Stimulated activated CD8-positive, alpha-beta memory T cell treated with anti-CD3 and anti-CD28 coated beads, Interleukin-4, amount 100 ng/mL, for 1 hour (primary cell): Measurements from ENCODE around the gene MARS1.
"Not testable (repeated sequence)": the region's sequence is repeated elsewhere in the genome, so short reads cannot be mapped to it uniquely, and the experiment has no call there.

Experiments
- DNase-seq, 2 donors: peaks; one replicate each; pipeline ENCODE4 v3.0.0-alpha.2; 2020; ENCODE audit warnings: low read depth in 2 of 2, low spot score in 1 of 2

The MARS1 gene

DNA sequence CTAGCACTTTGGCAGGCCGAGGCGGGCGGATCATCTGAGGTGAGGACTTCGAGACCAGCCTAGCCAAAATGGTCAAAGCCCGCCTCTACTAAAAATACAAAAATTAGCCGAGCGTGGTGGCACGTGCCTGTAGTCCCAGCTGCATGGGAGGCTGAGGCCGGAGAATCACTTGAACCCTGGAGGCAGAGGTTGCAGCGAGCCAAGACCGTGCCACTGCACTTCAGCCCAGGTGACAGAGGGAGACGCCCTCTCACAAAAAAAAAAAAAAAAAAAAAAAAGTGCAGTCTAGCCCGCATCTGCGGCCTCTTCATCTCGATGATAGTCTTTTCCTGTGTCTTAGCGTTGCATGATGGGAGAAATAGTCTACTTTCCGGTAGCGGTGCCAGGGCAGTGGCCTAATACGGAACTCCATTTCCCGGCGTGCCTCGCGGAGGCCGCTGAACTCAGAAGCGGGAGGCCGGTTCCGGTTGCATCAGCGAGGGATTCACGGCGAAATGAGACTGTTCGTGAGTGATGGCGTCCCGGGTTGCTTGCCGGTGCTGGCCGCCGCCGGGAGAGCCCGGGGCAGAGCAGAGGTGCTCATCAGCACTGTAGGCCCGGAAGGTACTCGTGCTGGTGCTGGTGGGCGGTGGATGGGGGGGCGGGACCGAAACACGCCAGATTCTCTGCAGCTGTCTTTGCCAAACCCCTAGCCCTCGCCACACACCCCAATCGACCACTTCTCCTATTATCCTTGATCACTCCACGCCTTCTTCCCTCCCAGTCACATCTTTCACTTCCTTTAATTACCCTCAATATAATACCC lies at the start of gene MARS1:
TSS of gene MARS1 (plus strand) at position 472 of the 805 bp plus-strand sequence. CDS start at position 495, 23 bp downstream.
- peak; percentile 68 to 81 for DNase-seq

DNA sequence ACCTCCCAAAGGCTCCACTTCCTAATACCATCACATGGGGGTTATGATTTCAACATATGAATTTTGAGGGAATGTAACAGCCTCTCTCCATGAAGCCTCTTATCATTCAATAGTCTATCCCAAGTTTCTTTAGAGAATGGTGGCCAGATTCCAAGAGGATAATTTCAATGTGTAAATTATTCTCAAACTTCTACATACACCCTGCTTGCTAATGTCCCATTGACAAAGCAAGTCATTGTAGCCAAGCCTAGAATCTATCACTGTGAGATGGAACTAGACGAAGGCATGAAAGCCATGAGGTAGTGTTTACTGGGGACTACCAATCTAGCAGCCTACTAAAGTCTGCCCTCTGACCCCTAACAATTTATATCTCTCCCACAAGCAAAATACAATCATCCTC lies 49.5 kb upstream of the MARS1 start:
- DNase-seq, result no peak

DNA sequence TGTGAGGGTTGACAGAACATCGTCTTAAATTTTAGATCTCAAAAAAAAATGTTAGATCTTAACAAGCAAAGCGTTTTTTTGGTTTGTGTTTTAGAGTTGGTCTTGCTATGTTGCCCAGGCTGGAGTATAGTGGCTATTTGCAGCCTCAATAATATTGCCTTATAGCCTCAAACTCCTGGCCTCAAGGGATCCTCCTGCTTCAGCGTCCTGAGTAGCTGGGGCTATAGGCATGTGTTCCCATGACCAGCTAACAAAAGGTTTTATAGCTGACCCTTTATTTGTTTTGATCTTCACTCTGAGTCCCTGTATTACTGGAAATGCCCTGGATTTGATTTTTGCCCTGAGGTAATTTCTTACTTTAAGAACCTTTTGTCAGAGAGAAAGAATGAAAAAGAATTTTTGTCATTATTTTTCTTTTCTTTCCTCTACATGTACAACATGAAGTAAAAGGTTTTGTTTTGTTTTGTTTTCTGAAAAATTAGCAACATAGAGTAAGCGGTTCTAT lies 48.1 kb upstream of the MARS1 start:
- DNase-seq, result no peak

DNA sequence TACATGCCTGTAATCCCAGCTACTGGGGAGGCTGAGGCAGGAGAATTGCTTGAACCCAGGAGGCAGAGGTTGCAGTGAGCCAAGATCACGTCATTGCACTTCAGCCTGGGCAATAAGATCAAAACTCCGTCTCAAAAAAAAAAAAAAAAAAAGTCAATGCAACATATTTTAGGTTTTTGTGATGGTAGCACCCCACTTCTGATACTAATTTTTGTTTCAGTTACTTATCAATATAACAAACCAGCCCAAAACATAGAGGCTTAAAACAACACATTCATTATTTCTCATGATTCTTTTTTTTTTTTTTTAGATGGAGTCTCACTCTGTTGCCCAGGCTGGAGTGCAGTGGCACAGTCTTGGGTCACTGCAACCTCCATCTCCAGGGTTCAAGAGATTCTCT lies 46.5 kb upstream of the MARS1 start:
- not testable (repeated sequence) for DNase-seq

DNA sequence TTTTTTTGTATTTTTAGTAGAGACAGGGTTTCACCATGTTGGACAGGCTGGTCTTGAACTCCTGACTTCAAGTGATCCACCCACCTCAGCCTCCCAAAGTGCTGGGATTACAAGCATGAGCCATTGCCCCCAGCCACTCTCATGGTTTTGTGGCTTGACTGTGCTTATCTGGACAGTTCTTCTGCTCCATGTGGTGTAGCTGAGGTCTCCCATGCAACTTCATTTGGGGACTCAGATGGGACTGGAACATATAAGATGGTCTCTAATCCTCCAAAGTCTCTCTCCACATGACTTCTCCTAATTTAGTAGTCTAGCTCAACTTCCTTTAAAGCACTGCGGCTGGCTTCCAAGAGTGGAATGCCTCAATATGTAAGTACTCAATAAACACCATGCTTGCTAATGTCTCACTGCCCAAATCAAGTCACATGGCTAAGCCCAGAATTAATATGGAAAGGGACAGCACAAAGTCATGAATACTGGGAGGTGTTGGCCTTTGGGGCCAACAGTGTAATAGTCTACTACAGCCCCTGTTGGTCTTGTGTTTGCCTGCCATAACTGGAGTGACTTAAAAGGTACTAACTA lies 45.9 kb upstream of the MARS1 start:
- no peak for DNase-seq

DNA sequence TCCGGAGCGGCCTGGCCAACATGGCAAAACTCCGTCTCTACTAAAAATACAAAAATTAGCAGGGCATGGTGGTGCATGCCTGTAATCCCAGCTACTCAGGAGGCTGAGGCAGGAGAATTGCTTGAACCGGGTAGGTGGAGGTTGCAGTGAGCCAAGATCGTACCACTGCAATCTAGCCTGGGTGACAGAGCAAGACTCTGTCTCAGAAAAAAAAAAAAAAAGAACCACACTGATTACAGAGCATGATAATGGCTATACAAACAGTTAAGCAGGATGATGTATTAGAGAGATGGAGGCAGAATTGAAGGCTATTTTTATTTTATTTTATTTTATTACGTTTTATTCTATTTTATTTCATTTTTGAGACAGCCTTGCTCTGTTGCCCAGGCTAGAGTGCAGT lies 43.5 kb upstream of the MARS1 start:
- not testable (repeated sequence) for DNase-seq

DNA sequence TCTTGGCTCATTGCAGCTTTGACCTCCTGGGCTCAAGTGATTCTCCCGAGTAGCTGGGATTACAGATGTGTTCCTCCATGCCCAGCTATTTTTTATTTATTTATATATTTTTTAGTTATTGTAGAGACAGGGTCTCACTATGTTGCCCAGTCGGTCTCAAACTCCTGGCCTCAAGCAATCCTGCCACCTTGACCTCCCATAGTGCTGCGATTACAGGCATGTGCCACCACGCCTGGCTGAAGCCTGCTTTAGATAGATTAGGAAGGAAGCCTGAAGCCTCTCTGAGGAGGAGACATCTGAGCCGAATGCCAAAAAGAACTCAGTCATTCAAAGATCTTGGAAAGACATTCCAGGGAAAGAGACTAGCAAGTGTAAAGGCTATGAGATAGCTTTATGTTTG lies 43.1 kb upstream of the MARS1 start:
- no peak for DNase-seq

DNA sequence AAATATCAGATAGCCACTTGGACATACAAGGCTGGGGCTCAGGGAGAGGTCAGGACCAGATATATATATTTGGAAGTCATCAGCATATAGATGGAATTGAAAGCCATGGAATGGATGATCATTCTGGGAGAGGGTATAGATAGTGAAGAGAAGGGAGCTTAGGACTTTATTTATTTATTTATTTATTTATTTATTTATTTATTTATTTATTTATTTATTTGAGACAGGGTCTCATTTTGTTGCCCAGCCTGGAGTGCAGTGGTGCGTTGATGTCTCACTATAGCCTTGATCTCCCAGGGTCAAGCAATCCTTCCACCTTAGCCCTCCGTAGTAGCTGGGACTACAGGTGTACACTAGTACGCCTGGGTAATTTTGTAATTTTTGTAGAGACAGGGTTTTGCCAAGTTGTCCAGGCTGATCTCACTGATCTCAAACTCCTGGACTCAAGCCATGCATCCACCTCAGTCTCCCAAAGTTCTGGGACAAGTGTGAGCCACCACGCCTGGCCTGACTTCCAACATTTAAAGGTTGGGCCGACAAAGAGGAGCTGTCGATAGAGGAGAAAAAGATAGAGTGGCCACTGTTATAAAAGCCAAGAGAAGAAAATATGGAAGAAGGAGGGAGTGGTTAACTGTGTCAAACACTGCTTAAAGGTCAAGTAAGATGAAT lies 41.4 kb upstream of the MARS1 start:
- no peak for DNase-seq

DNA sequence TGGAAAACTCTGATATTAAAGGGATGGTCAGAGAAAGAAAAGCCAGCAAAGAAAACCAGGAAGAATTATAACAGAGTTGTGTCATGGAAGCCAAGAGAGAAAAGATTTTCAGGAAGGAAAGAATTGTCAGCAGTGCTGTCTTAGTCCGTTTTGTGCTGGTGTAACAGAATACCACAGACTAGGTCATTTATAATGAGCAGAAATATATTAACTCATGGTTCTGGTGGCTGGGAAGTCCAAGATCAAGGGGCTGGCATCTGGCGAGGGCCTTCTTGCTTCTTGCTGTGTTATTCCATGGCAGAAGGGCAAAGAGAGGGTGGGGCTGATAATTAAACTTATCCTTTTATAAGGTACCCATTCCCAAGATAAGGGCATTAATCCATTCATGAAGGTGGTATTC lies 39.2 kb upstream of the MARS1 start:
- DNase-seq, result no peak

DNA sequence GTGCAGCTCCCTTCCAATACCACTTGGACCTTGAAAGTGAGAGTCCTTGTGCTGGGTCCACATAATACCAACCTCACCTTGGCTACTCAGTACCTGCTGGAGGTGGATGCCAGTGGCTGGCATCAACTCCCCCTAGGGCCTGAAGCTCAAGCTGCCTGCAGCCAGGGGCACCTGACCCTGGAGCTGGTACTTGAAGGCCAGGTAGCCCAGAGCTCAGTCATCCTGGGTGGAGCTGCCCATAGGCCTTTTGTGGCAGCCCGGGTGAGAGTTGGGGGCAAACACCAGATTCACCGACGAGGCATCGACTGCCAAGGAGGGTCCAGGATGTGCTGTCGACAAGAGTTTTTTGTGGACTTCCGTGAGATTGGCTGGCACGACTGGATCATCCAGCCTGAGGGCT lies 38.5 kb upstream of the MARS1 start:
- no peak for DNase-seq

DNA sequence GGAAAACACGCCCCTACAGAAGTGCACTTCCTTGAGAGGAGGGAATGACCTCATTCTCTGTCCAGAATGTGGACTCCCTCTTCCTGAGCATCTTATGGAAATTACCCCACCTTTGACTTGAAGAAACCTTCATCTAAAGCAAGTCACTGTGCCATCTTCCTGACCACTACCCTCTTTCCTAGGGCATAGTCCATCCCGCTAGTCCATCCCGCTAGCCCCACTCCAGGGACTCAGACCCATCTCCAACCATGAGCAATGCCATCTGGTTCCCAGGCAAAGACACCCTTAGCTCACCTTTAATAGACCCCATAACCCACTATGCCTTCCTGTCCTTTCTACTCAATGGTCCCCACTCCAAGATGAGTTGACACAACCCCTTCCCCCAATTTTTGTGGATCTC lies 37.8 kb upstream of the MARS1 start:
- DNase-seq, result no peak

DNA sequence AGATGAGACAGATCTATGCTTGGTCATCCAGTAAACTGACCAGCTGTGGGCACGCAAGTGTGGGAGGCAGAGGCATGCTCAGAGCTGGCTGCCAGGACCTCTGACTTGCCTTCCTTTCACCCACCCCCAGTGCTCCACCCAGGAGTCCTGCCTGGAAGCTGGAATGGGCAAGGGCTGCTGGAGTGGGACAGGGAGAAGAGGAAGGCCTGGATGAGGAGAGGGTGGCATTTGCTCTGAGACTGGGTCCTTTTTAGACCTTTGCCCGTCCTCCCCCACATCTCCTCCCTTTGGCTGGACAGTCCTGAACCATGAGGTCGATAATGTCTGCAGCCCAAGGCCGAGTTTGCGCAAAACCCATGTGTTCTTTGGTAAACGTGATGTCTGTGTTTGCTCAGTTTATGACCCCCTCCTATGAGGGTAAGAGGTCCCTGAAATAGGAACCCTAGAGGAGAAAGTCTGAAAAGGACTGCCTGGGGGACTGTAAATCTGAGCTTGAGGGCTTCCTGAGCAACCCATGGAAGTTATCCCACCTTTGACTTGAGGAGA lies 36.6 kb upstream of the MARS1 start:
- no peak for DNase-seq

DNA sequence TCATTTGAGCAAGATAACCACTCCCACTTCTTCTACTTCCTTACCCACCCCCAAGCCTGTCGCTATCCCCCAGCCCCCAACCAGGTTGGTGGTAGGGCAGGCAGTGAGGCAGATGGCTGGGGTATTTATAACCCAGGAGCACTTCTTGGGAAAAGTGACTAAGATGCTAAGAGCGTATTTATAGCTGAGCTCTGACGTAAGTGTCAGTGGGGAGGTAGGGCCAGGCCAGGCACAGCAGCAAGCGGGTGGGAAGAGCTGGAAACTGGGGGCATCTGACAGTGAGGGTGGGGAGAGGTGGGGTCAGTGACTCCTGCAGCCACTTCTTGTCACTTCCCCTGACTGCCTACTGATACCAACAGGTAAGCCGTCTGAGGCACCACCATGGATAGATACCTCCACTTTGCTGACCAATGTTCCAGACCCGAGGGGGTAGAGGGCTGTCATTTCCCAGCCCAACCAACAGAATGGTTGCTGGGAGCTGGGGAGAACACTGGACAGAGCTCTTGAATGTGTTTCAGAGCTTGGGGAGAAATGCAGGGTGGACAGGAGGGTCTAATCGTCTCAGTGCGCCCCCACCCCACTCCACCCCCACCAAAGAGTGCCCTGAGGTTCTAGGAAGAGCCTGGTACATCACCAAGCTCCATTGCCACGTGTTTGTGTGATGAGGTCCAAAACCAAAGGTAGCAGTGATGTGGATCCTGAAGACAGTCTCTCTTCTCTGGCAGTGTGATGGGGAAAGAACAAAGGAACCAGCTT lies 35.5 kb upstream of the MARS1 start:
- no peak for DNase-seq

DNA sequence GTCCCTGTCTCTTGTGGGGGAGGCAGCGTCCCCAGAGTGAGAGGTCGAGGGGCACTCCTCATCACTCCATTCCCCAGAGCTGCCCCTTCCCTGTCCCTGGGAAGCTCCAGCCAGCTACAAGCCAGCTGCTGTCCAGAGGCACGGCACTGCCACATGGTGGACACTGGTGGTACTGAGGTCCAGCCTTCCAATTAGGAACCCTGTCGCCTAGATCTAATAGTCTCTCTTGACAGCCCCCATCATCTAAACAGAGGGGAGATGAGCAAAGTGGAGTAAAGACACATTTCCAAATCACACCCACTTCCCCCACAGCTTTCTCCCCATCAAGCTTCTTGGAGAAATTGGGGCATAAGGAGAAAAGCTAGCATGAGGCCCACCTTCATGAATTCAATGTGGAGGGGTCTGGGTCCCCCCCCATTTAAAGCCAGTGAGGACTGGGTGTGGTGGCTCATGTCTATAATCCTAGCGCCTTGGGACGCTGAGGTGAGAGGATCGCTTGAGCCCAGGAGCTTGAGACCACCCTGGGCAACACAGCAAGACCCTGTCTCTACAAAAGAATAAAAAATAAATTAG lies 34.8 kb upstream of the MARS1 start:
- peak in 1 of 2 donors; percentile 27 for DNase-seq

DNA sequence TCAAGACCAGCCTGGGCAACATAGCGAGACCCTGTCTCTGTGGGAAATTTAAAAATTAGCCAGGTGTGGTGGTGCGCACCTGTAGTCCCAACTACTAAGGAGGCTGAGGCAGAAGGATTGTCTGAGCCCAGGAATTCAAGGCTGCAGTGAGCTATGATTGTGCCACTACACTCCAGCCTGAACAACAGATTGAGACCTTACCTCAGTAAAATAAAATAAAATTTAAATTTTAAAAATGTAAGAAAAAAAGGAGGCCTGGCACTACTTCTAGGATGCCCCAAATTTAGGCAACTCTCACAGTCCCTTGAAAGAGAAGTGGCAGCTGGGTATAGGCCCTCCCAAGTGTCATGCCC lies 33.7 kb upstream of the MARS1 start:
- no peak for DNase-seq

DNA sequence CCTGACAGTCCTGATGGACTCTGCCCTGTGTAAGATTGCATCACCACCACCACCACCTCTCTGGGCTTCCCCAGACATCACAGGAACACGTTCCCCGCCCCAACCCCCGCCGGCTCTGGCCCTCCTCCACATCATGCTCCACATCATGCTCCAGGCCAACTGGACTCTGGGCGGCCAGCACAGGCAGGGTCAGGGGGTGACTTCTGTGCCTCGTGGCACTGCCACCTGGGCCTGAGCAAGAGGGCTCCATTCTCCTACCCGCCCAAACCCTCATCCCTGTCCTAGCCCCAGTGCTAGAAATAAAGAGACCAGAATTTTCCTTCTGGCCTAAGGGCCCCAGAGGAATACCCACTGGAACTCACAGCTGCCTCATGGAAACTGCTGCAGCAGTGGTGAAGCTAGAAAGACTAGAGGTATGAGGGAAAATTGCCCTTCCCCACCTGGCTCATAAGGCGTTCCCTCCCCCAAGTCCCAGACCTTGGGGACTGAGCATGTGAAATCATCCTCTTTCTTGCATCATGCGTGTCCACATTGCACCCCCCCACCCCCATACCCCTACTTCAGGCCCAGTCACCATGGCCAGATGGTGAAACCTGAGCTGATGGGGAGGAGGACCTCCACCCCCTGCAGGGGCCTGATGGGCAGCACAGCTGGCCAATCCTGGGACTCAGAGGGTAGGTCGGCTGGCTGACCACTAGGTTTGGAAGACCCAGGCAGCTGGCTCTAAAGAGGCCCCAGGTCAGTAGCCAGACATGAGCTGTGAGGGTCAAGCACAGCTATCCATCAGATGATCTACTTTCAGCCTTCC lies 33.1 kb upstream of the MARS1 start, which contains the start of gene INHBE:
TSS of gene INHBE (plus strand) at position 742 of the 808 bp plus-strand sequence. CDS start 230 bp downstream, outside the sequence.
- DNase-seq, result no peak

DNA sequence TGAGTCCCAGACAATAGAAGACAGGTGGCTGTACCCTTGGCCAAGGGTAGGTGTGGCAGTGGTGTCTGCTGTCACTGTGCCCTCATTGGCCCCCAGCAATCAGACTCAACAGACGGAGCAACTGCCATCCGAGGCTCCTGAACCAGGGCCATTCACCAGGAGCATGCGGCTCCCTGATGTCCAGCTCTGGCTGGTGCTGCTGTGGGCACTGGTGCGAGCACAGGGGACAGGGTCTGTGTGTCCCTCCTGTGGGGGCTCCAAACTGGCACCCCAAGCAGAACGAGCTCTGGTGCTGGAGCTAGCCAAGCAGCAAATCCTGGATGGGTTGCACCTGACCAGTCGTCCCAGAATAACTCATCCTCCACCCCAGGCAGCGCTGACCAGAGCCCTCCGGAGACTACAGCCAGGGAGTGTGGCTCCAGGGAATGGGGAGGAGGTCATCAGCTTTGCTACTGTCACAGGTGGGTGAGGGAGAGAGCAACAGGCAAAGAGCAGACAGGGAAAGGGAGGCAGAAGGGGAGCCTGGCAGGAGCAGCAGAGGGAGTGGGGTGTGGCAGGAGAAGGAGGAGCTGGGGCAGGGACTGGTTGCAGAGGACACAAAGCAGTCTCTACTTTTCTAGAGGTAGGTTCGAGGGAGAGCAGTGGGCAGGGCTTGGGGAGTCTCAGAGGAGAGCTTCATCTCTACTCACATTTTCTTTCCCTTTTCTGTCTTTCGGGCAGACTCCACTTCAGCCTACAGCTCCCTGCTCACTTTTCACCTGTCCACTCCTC lies 32.3 kb upstream of the MARS1 start:
- no peak for DNase-seq

DNA sequence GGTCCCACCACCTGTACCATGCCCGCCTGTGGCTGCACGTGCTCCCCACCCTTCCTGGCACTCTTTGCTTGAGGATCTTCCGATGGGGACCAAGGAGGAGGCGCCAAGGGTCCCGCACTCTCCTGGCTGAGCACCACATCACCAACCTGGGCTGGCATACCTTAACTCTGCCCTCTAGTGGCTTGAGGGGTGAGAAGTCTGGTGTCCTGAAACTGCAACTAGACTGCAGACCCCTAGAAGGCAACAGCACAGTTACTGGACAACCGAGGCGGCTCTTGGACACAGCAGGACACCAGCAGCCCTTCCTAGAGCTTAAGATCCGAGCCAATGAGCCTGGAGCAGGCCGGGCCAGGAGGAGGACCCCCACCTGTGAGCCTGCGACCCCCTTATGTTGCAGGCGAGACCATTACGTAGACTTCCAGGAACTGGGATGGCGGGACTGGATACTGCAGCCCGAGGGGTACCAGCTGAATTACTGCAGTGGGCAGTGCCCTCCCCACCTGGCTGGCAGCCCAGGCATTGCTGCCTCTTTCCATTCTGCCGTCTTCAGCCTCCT lies 31.6 kb upstream of the MARS1 start:
- no peak for DNase-seq
